D721Med (cell line): Measurements from ENCODE around the gene UBE2QL1.

Experiments used
- DNase-seq: peaks from one replicate; pipeline ENCODE4 v3.0.0; 2011; ENCODE audit warnings: low spot score; ENCODE audit not compliant: insufficient read length
- FAIRE-seq: peaks from 2 replicates; lab custom pipeline; 2011; peaks lifted over from hg19 to GRCh38; lab: Jason Lieb, UNC
- TF ChIP-seq, protein P1 (sequence below): IDR thresholded peaks from 2 replicates; pipeline ENCODE4 v1.5.1; 2012; ENCODE audit warnings: mild to moderate bottlenecking, control low read depth; ENCODE audit not compliant: insufficient read depth; ENCODE audit errors: missing control alignments

The UBE2QL1 gene

DNA sequence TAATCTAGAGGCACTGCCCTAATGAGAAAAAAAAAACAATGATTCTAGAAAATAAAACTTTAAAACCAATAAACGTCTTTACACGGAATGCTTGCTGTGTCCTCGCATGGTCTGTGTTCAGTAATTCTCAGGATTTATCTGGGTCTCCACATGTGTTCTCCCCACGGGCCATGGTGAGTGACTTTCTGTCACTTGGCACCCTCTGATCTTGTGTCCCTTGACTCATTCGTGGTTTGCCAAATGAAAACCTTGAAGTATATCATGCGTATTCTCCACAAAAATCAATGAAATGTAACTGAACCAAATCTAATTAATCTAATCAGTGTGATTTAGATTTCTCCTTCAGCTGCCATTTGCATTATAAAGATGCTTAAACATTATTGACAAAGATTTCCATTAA is 48.0 kb downstream of the UBE2QL1 start:
- TF ChIP-seq, protein P1, sequence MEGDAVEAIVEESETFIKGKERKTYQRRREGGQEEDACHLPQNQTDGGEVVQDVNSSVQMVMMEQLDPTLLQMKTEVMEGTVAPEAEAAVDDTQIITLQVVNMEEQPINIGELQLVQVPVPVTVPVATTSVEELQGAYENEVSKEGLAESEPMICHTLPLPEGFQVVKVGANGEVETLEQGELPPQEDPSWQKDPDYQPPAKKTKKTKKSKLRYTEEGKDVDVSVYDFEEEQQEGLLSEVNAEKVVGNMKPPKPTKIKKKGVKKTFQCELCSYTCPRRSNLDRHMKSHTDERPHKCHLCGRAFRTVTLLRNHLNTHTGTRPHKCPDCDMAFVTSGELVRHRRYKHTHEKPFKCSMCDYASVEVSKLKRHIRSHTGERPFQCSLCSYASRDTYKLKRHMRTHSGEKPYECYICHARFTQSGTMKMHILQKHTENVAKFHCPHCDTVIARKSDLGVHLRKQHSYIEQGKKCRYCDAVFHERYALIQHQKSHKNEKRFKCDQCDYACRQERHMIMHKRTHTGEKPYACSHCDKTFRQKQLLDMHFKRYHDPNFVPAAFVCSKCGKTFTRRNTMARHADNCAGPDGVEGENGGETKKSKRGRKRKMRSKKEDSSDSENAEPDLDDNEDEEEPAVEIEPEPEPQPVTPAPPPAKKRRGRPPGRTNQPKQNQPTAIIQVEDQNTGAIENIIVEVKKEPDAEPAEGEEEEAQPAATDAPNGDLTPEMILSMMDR: no peak
- DNase-seq: no peak
- no peak for FAIRE-seq

DNA sequence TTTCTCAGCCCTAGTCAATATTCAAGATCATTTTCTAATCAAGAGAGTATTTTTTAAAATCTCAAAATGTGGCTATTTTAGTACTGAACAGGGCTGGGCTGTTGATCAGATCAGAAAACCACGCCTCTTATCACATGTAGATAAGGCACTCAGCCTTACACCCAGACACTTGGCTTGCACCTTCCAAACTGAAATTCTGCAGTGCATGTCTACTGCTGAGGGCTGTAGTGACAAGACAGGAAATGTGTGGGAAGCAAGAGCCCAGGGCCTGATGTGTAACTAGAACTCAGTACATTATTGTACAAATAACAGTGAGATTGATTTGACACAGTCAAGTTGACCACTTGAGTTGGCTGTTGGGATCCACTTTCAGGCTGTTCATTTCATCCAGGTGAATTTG is 48.6 kb downstream of the UBE2QL1 start:
- TF ChIP-seq, protein P1: no peak
- DNase-seq (no peak), FAIRE-seq (no peak)

DNA sequence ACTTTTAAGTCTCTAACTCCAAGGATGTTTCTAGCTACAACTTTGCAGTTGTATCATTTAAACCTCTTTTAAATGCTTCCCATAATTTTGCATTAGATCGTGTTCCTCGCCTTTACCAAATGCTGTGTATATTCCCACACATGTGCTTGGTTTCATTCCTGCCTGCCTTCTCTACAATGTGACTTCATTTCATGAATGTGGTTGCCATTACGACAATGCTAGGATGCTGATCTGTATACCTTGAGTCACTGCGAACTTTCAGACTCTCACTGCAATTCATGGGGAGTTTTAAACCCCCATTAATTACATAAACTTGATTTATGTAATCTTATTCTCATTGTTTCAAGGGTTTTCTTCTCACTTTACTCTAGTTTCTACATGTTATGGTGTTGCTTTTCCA is 50.3 kb downstream of the UBE2QL1 start:
- TF ChIP-seq, protein P1: no peak
- FAIRE-seq: no peak
- no peak for DNase-seq

DNA sequence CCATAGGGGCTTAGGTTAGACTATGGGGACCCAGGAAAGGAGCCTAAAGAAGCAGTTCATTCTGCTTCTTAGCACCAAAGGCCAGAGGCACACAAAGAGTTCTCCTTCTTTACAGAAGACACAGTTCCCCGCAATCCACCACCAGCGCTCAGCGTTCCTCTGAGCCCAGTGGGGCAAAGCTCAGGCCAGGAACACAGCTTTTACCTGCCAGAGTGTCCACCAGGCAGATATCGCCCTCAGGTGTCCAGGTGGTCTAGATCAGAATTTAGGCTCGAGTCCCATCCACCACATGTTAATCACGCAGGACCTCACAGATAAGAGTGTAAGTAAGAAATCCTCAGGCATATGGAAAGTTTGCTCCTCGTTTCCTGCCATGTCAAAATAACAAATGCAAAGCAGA is 53.0 kb downstream of the UBE2QL1 start:
- FAIRE-seq: no peak
- TF ChIP-seq, protein P1: no peak
- DNase-seq: no peak

DNA sequence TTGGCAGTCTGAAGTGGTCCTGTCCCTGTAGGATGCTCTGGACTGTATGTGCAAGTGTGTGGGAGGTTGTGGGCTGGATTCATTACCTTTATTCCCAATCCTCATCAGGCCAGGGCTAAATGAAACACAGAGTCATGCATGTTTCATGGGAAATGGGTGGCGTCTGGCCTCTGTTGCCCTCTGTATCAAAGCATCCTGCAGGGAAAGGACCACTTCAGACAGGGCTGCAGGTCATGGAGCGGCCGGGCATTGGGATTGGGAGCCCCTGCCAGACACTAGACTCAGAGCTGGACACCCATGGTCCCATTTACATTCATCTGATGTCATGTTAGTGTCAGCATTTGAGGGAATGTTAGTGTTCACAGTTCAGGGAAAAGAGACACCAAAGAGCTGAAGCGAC is 53.8 kb downstream of the UBE2QL1 start:
- DNase-seq: no peak
- TF ChIP-seq, protein P1: no peak
- no peak for FAIRE-seq

DNA sequence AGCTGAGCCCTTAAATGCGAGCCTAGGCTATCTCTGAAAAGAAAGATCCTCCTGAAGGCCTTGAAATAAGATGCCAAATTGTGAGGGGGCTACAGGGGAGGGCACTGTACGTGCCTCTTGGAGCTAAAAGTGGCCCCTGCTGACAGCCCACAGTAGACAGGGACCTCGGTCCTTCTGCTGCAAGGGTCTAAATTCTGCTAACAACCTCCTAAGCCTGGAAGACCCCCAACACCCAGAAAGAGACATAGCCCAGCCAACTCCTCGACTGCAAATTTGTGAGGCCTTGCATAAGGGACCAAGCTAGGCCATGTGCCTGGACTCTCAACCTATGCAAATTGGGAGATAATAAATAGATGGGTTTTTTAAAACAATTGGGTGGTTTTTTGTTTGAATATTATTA is 54.7 kb downstream of the UBE2QL1 start:
- FAIRE-seq: no peak
- TF ChIP-seq, protein P1: no peak
- DNase-seq: no peak

DNA sequence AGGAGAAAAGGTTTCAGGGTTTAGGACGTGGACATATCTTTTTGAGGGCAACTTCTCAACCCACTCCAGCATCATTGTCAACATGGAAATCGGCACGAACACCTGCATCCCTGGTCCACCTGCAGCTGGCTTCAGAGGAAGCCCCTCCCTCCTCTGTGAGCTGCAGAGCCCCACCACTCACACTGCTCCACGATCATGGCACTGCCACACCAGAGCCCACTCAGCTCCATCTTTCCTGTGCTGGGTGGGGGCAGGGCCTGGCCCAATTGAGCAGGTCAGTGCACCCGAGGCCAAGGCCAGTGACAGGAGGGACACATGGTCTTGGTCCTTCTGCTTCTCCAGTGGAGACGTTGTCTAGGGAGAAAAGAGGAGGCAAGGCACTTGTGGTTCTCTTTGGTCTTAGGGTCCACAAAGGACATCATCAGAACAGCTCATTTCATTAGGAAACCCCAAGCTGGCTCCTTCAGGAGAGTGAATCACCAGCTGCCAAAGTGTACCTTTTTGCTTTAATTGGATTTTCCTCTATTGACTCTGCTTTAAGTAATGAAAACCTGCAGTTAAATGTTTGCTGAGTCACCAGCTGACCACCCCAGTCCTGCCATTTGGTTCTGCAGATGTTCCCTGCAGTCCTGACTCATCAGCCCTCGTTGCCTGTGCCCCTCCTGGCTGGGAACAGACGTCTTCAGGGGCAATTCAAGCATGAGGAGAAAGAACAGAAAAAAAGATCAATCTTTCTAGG is 56.2 kb downstream of the UBE2QL1 start:
- FAIRE-seq (no peak), DNase-seq (no peak)
- TF ChIP-seq, protein P1: no peak
